SIG-M5 (cell line): ENCODE data around the gene SLC25A43.
A peak's percentile ranks its signal among the peaks of the same experiment; 100 is the strongest.
"Not testable (repeated sequence)": the region's sequence is repeated elsewhere in the genome, so short reads cannot be mapped to it uniquely, and the experiment has no call there.

ENCODE experiments used
- DNase-seq: peaks from one replicate; lab custom pipeline; 2025; lab: John Stamatoyannopoulos, UW

The SLC25A43 gene

DNA sequence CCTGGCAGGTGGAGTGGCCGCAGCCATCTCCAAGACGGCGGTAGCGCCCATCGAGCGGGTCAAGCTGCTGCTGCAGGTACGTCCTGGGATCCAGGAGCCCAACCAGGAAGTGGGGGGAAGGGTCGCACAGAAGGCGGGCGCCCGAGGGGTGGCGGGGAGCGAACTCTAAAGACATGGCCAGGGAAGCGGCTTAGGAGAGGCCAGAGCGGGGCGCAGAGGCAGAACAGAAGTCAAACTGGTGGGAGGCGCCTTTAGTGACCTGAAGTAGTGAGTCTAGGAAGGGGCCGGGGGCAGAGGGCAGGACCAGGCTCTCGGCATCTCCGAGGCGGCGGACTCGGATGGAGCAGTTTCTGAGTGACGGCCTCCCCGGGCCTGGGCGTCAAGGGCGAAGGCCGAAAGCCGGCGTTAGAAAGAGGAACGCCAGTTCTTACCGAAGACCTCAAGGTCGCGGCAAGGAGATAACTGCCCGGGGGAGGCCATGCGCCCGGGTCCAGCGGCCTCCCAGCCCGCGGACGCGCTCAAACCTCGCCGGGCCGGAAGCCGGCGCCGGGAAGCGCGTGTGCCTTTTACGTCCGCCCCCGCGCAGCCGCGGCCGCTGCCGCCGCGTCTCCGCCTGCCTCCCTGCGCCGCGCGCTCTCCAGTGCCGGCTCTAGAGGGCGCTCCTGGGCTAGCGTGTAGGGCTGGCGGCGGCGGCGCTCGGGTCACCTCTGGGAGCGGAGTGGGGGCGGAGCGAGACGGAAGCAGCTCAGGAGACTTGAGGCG lies 69.6 kb downstream of the SLC25A43 start:
- DNase-seq: peak; percentile 33

DNA sequence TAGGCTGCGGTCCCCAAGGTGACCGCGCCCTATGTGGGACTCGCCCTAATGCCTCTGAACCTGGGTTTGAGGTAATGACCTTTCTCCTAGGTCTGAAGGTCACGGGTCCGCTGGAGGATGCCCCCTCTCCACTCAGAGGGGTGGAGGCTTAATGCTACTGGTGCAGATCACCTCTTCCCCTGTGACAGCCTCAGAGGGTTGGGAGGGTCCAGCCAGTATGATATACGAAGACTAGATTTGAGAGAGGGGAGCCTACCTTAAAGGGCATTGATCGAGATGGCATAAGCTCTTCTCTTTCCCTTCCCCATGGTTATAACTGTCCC lies 70.1 kb downstream of the SLC25A43 start:
- no peak for DNase-seq

DNA sequence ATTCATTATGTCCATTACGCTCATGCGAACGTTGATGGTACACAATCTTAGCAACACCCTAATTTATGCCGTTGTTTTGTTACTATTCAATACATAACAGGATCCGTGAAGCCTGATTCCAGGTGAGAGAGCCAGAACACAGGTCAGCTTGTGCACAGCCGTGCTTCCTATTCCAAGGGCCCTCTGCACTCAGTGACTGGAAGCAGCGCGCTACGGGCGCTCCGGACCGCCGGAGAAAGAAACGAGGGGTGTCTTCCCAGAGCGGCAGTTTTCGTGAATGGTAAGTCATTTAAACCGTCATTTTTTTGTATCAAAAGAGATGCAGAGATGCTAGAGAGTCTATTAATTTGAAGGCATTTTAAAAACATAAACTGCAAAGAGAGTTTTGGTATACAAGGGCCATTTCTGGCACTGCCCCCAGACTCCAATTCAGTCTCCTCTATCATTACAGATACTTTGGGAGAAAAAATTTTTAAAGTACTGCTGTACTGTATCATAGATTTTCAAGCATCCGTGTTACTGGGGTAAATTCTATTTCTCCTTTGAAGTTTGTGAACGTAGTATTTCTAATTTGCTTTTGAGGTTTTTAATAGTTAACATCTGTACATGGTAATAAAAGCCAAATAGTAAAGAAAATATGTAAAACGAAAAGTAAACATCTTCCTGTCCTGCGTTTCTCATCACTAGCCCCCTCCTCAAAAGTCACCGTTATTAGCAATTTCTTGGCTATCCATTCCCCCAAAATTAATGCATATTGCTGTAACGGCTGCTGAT lies 75.7 kb downstream of the SLC25A43 start:
- no peak for DNase-seq

DNA sequence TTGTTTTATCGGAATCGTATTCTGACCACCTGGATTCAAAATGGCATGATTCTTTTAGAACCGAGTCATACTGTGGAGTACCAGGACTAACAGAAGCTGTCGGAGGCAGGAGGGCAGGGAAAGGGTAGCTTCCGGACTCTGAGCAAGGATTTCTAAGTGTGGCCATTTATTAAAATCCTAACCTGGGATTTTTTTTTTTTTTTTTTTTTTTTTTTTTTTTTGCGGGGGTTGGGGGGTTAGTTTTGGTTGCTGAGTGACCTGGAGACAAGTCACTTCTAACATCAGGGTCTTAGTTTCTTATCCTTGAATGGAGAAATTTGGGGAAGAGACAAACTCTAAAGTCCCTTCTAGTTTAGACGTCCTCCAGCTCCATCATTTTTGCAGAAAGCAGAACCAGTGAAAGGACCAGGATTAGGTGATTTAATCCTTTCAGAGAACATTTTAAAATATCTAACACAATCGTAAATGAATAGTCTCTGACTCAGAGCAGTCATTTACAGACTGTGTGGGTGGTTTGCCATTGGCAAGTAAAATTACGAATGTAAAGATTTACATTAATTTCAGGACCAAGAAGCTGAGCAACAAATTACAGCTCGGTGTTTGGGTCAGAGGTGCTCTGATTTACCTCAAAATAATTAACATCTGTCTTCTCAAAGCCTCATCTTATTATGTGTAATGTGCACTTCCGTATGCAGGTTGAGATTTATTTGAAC lies 76.4 kb downstream of the SLC25A43 start:
- DNase-seq: no peak

DNA sequence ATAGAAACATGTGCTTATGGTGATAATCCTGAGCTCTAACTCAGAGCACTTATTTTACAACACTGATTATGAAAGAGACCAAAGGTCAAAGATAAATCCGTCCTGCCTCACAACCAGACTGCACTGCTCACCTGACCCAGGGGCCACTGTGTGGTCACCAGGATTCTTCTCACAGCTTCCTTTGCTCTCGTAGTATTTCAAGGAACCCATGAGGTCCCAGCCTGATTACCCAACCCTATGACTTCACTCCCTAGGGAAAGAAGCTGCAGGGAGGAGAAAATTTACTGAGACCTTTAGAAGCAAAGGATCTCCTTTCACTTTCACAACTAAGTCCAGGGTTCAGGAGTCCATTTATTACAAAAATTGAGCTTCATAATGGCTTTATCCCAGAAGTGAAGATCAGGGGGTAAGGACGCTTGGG lies 78.7 kb downstream of the SLC25A43 start:
- no peak for DNase-seq

DNA sequence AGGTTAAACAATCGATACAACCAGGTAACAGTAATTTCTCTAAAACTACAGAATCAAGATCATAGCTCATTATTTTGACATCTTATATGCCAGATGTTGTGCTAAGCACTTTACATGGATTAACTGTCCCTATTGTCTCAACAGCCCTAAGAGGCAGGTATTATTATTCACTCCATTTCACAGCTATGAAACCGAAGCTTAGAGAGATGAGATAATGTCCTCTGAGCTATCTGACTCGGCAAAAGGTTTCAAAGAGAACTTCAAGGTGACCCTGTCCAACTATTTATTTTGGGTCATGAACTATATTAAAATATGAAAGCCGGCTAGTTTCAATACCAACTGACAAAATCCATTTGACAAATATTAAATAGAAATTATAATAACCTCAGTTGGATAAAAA lies 79.4 kb downstream of the SLC25A43 start:
- DNase-seq: no peak

DNA sequence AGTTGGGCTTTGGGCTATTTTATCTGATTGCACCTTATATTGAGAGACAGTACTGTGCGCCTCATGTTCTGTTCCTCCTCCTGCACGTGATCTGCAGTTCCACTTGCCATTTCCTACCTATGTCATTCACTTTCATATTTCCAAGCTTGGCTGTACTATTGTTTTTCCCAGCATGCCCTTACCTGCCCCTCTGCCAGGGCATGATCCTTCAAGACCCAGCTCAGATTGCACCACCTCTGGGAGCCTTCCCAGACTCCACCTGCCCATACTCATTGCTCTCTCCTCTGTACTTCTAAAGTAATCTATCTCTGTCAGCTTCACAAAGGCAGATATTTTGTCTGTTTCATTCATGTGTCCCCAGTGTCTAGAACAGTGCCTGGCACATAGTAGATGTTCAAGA lies 80.7 kb downstream of the SLC25A43 start:
- DNase-seq: no peak

DNA sequence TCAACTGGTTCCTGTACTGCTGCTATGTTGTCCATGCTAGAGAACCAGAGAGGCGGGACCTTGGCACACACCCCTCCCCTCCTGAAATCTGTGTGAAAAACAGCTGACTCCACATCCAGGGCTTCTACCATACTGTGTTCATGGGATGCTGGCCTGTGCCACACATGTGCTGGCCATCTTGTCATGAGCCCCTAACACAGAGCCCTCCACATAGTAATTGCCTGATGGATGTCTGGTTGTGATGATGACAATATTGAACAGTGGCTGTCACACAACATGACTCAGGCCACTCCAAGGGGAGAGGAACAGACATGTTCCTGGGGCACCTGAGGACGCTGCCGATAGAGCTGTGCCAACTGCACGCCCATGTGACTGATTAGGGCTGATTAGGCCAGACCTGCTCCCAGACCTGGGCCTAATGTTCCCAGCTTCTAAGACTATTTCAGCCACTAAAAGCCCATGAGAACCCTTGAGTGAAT lies 82.2 kb downstream of the SLC25A43 start:
- no peak for DNase-seq

DNA sequence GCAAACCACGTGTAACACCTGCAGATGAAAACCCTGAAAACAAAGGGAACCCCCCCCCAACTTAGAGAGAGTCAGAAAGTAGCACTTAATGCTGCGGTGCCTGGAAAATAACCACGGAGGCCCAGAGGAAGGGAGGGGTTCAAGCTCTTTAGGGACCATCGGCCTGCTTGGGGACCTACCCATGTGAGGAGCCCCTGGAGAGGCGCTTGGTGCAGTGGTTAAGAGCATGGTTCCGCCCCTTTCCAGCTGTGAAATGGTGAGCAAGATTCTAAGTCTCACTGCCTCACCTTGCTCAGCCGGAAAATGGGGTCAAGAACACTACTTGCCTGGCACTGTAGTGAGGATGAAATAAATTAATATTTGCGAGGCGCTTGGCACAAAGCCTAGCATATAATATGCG lies 82.9 kb downstream of the SLC25A43 start:
- no peak for DNase-seq

DNA sequence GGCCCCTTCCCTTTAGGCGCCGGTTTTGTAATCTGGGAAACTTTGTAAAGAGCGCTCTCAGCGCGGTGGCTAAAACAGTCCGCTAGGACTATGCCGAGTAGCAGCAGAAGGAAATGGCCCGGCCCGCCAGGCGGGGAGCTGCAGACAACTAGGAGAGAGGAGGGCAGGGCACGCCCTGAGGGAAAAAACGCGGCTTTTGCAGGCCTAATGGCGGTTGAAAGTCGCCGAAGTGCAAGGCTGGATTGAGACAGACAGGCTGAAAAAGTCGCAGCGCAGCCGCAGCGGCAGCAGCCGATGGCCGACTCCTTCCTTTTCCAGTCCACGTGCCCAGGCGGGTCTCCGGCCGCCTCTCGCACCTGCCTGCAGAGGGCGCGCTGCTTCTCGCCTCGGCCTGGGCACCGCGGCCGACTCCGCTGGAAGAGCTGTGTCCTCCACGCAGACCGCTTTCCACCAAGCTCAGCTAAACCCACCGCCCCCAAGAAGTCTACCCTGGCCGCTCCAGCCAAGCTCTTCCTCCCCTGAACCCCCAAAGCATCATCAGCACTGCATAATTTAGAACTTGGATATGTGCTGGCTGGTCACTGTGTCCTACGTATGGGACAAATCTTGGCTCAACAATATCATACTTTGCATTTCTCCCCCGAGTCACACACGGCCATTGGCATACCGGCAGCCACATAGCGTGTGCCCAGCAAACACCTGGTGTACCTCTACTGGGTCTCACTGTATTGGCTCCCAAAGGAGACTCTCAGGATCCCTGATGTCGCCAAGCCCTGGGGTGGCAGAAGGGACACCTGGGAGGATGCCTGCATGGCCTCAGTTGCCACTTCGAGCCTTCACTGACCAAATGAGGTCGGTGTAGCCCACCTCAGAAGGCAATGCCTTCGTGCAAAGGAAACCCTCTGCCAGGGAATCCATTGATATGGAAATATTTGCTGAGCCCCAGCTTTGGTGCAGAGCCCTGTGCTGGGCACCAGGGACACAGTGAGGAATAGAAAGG lies 83.6 kb downstream of the SLC25A43 start:
- no peak for DNase-seq

DNA sequence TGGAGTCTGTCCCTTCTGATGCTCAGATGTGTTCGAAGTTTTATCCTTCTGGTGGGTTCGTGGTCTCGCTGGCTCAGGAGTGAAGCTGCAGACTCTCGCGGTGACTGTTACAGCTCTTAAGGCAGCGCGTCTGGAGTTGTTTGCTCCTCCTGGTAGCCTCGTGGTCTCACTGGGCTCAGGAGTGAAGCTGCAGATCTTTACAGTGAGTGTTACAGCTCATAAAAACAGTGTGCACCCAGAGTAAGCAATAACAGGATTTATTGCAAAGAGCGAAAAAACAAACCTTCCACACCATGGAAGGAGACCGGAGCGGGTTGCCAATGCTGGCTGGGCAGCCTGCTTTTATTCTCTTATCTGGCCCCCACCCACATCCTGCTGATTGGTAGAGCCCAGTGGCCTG lies 87.6 kb downstream of the SLC25A43 start:
- DNase-seq: no peak

DNA sequence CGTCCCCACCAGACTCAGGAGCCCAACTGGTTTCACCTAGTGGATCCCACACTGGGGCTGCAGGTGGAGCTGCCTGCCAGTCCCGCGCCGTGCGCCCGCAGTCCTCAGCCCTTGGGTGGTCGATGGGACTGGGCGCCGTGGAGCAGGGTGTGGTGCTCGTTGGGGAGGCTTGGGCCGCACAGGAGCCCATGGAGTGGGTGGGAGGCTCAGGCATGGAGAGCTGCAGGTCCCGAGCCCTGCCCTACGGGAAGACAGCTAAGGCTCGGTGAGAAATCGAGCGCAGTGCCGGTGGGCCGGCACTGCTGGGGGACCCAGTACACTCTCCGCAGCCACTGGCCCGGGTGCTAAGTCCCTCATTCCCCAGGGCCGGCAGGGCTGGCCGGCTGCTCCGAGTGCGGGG lies 88.6 kb downstream of the SLC25A43 start:
- not testable (repeated sequence) for DNase-seq

DNA sequence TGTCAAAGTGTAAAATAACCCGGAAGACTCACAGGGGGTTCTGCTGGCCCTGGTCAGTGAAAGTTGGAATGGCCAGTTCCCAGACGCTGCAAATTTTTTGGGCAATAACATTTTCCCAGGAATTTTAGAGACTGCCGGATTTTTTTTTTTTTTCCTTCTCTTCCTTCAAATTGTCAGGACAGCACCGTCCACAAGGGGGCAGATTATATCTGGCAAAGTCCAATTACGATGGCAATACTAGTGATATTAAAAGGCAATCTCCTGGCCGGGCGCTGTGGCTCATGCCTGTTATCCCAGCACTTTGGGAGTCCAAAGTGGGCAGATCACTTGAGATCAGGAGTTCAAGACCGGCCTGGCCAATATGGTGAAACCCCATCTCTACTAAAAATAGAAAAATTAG lies 89.6 kb downstream of the SLC25A43 start:
- no peak for DNase-seq

DNA sequence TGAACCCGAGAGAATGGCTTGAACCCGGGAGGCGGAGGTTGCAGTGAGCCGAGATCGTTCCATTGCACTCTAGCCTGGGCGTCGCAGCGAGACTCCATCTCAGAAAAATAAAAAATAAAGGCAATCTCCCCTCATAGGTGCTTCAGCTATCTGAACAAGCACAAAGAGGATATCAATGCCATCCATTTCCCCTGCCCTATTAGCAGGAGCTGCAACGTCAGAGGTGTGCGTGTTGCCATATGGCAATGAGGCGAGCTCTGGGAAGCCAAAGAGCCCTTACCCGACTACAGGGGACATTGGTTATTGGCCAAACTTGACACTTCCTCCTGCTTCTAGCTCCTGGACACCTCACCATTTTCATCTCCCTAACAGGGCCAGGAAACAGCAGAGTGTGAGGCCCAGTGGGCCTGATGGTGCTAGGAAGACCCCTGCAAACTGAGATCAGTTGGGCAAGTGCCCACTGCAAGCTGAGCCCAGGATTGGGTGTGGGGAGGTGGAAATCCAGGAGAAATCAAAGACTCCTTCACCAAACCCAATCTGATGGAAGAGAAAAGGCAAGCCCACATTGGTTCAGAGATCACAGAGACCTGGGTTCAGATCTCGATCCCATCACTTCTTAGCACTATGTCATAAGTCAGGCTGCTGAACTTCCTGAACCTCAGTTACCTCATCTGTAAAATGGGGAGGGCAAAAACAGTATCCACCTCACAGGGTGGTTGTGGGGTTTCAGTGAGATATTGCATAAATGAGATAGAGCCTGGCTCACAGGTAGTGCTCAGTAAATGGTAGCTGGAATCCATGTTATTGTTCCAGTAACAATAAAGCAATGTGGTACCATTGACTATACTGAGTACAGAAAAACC lies 90.3 kb downstream of the SLC25A43 start:
- DNase-seq: no peak

DNA sequence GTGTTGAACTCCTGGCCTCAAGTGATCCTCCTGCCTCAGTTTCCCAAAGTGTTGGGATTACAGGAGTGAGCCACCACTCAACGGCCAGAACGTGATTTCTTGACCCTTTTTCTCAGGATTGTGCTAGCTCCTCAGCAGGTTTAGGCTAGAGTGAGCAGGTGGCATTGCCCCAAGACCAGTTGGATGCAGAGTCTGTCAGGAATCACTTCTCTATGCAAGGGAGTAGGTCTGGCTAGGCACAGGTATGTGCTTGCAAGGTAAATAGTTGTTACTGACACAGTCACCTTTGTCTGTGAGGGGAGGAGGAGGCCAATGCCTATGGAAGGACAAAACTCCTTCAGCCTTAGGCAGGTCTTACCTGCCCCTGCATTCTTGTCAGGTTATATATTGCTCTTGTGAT lies 93.3 kb downstream of the SLC25A43 start:
- no peak for DNase-seq

DNA sequence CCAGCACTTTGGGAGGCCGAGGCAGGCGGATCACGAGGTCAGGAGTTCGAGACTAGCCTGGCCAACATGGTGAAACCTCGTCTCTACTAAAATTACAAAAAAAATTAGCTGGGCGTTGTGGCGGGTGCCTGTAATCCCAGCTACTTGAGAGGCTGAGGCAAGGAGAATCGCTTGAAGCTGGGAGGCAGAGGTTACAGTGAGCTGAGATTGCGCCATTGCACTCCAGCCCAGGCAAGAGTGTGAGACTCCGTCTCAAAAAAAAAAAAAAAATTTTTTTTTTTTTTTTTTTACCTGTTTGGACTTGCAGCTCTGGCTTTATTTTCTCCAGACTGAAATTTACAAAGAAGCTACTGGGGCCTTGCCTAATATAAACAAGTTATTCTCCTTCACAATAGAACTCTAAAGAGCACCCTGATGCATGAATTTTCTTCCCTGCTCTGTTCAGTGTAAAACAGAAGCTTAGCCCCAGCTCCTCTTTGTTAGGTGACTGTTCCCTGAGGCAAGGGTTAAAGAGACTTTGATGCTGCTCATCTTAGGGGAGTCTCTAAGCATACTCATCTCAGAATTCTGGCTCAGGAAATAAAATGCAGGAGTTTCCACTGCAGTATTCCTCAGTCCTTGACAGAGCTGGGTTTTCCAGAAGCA lies 94.8 kb downstream of the SLC25A43 start:
- not testable (repeated sequence) for DNase-seq

DNA sequence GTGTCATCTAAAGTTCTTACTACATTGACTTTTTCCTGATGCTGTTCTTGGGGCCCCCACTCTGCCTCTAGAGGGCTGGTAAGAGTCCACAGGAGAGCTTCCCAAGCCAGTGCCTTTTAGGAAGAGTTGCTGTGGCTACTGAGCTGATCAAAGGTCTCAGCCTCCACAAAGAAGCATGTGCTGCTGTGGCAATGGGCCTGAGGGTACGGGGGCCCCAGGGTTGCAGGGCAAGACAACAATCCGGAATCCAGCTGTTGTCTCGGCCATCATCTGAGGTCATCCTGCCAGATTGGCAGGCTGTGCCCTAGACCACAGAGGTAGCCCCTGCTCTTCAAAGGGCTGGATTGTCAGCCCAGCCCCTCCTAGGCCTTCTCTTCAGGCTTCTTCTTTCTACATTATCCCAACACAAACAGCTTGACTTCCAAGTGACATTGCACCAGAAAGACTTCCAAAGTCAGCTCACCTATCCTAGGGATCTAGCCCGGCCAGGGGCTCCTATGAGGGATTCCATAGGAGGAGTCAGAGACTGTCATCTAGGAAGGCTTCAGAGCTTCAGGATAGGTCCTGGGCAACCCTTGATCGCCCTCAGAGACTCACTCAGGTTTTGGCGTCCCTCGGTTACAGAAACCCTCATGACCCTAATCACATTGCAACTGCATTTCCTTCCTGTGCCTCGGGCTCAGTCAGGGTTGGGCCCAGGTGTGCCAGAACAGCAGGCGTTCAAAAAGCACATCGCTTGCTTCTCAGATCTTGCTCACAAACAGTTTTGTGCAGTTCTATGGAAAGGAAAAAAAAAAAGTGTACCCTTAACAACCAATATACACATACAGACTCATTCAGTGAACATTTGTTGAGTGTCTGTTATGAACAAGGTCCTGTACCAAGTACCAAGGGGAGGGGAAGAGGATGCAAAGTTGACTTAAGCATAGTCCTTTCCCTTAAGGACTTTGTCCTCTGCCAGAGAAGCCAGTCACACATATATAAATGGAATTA lies 96.9 kb downstream of the SLC25A43 start:
- DNase-seq: no peak

DNA sequence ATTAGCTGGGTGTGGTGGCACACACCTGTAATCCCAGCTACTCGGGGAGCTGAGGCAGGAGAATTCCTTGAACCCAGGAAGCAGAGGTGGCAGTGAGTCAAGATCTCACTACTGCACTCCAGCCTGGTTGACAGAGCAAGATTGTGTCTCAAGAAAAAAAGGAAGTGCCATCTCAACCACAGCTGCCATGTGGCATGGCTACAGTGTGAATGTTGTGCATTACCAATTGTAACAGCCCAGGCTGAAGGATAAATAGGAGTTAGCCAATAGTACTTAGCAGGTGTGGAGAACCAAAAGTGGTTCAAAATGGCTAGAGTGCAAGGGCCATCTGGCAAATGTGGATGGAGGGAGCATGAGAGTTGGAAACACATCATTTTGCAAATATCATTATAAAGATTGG lies 98.0 kb downstream of the SLC25A43 start:
- peak; percentile 26 for DNase-seq
